ENCODE data around the gene VPS16.

VPS16 gene

DNA sequence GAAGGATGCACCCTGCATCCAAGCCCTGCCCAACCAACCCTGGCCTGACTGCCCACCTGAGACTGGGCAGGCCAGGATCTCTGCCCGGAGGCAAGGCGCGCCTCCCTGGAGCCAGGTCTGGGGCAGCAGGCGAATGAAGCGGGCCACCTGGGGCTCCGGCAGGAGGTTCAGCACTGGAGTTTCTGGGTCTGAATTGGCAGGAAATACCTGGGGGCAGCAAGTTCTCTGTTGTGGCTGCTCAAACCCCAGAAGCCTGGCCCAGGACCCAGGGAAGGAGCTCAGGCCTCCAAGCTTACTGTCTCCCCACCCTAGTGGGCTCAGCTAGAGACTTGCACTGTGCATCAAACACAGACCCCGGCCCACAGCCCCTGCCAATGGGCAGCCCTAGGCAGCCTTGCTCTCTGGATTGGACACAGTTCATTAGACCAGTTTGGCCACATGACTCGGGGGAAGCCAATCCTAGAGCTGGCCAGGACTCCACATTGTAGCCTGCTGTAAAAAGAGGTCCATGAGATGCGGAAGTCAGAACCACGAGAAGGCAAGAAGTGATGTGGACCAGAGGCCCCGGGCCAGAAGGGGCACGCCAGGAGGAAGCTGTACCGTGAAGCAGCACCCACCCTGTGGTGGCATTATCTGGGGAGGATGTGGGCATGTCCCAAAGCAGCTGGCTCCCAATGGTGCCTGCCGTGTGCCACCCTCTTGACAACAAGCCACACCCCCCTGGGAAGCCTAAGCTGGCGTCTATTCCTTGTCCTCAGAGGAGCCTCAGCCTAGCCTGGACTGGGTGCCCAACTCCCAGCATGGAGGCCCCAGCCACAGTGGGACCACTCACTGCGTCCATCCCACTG is 43.2 kb upstream of the VPS16 start:
- no peak overlapping the region for H3K4me3 ChIP-seq (ENCODE audit: low read depth, low read length)
- TF ChIP-seq, protein P1, sequence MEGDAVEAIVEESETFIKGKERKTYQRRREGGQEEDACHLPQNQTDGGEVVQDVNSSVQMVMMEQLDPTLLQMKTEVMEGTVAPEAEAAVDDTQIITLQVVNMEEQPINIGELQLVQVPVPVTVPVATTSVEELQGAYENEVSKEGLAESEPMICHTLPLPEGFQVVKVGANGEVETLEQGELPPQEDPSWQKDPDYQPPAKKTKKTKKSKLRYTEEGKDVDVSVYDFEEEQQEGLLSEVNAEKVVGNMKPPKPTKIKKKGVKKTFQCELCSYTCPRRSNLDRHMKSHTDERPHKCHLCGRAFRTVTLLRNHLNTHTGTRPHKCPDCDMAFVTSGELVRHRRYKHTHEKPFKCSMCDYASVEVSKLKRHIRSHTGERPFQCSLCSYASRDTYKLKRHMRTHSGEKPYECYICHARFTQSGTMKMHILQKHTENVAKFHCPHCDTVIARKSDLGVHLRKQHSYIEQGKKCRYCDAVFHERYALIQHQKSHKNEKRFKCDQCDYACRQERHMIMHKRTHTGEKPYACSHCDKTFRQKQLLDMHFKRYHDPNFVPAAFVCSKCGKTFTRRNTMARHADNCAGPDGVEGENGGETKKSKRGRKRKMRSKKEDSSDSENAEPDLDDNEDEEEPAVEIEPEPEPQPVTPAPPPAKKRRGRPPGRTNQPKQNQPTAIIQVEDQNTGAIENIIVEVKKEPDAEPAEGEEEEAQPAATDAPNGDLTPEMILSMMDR (IDR thresholded peaks at IDR 0.05; ENCODE audit: low read depth, low read length), result no peak

GRCh38 chr20:2798095-2798805 is 42.3 kb upstream of the VPS16 start:
- H3K4me3 ChIP-seq (ENCODE audit: low read depth, low read length), result no peak overlapping the region
- TF ChIP-seq, protein P1 (IDR thresholded peaks at IDR 0.05; ENCODE audit: low read depth, low read length), result no peak

GRCh38 chr20:2798814-2799213 is 41.7 kb upstream of the VPS16 start:
- TF ChIP-seq, protein P1 (IDR thresholded peaks at IDR 0.05; ENCODE audit: low read depth, low read length), result no peak
- H3K4me3 ChIP-seq (ENCODE audit: low read depth, low read length), result no peak overlapping the region

DNA sequence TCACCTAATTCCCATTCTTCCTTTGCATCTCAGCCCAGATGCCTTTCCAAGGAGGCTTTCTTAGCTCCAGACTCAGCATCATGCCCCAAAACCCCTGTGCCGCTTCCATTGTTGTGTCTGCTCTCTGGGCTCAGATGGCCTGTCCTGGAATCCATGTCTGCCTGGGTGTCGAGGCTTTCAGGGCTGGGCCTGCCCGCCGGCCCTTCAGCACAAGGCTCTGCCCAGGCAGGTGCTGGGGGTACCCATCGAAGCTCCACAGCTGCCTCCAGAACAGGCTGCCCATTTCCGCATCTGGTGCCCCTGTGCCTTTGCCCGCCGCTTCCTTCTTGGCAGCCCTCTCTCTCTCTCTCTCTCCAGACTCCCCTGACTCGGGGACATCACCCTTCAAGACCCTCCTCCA is 41.3 kb upstream of the VPS16 start:
- no peak overlapping the region for H3K4me3 ChIP-seq (ENCODE audit: low read depth, low read length)
- TF ChIP-seq, protein P1 (IDR thresholded peaks at IDR 0.05; ENCODE audit: low read depth, low read length), result no peak

DNA sequence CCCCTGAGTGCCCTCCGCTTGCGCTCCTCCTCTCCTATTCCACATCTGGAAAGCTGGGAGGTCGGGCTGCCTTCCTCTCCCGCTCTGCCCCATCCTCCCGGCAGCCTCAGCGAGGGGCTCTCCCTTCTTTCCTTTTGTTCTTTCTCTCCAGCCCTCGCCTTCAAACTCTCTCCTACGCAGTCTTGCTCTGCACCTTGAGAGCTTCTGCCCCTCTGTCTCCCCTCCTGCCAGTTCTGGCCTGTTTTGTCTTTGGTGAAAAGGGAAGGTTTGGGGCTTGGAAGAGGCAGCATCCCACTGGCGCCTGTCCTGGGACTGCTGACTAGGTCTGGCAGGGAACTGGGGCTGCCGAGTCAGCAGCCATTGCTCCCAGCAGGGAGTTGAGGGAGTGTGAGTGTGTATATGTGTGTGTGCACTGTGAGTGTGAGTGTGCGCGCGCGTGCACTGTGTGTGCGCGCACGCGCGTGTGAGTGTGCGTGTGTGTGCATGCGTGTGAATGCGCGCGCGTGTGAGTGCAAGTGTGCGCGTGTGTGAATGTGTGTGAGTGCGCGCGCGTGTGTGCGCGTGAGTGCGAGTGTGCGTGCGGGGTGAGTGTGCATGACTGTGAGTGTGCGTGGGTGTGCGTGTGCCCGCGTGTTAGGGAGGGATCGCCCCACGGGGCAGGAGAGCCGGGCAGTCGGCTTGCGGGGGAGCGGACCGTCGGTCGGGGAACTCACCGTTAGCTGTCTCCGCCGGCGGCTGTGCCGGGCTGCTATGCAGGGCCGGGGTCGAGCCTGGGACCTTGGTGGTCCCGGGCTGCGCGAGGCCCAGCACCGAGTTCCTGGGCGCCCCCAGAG is 40.6 kb upstream of the VPS16 start:
- no peak overlapping the region for H3K4me3 ChIP-seq (ENCODE audit: low read depth, low read length)

GRCh38 chr20:2800521-2801285 is 39.8 kb upstream of the VPS16 start, which contains the start of gene CPXM1:
TSS of gene CPXM1 (minus strand) at chr20:2800627. CDS start at chr20:2800572, 55 bp downstream.
- TF ChIP-seq, protein P1 (IDR thresholded peaks at IDR 0.05; ENCODE audit: low read depth, low read length), result no peak
- no peak within 1 kb of the TSS for H3K4me3 ChIP-seq (ENCODE audit: low read depth, low read length)

More for the DNA sequence above, 40.6 kb upstream of the VPS16 start:
- TF ChIP-seq, protein P1 (IDR thresholded peaks at IDR 0.05; ENCODE audit: low read depth, low read length), result no peak

Measured in WI38 (cell line).